NCI-H128 (cell line): ENCODE results near the gene SLC25A21.
A peak's percentile ranks its signal among the peaks of the same experiment; 100 is the strongest.
"Not testable (repeated sequence)": the region's sequence is repeated elsewhere in the genome, so short reads cannot be mapped to it uniquely, and the experiment has no call there.

Experiments used
- DNase-seq: peaks from one replicate; lab custom pipeline; 2025; ENCODE audit not compliant: unreplicated experiment; lab: John Stamatoyannopoulos, UW

Gene SLC25A21

GRCh38 chr14:36896300-36896699, 276.1 kb downstream of the SLC25A21 start:
- not testable (repeated sequence) for DNase-seq

- DNase-seq, result no peak
These were observed 288.4 kb downstream of the SLC25A21 start for GRCh38 chr14:36884049-36884448.

- no peak for DNase-seq
These were observed 292.1 kb downstream of the SLC25A21 start for GRCh38 chr14:36880276-36880675.

- no peak for DNase-seq
These were observed 292.8 kb downstream of the SLC25A21 start for GRCh38 chr14:36879558-36879957.

- DNase-seq, result no peak
These were observed 297.8 kb downstream of the SLC25A21 start for GRCh38 chr14:36874396-36875138.

GRCh38 chr14:36870776-36871175, 301.6 kb downstream of the SLC25A21 start:
- no peak for DNase-seq

GRCh38 chr14:36869125-36869524, 303.3 kb downstream of the SLC25A21 start:
- no peak for DNase-seq

GRCh38 chr14:36866867-36867266, 305.5 kb downstream of the SLC25A21 start:
- no peak for DNase-seq

- DNase-seq, result no peak
These were observed 309.1 kb downstream of the SLC25A21 start for GRCh38 chr14:36863271-36863670.

- DNase-seq, result not testable (repeated sequence)
These were observed 310.2 kb downstream of the SLC25A21 start for GRCh38 chr14:36862237-36862636.

- DNase-seq, result no peak
These were observed 311.6 kb downstream of the SLC25A21 start for GRCh38 chr14:36860831-36861230.

- no peak for DNase-seq
These were observed 313.3 kb downstream of the SLC25A21 start for GRCh38 chr14:36859119-36859518.

- no peak for DNase-seq
These were observed 314.5 kb downstream of the SLC25A21 start for GRCh38 chr14:36857842-36858445.

GRCh38 chr14:36857136-36857535, 315.3 kb downstream of the SLC25A21 start:
- peak; percentile 13 for DNase-seq

- no peak for DNase-seq
These were observed 316.1 kb downstream of the SLC25A21 start for GRCh38 chr14:36856095-36856878.

- no peak for DNase-seq
These were observed 317.0 kb downstream of the SLC25A21 start for GRCh38 chr14:36855396-36855795.

GRCh38 chr14:36852981-36853691, 319.3 kb downstream of the SLC25A21 start:
- no peak for DNase-seq

GRCh38 chr14:36848213-36848612, 324.2 kb downstream of the SLC25A21 start:
- no peak for DNase-seq

GRCh38 chr14:36847366-36847765, 325.0 kb downstream of the SLC25A21 start:
- DNase-seq, result no peak

GRCh38 chr14:36845356-36846012, 326.9 kb downstream of the SLC25A21 start:
- DNase-seq, result no peak
